ENCODE measurements around the gene SLC19A1. TPM values are rescaled to one million over a fixed set of nuclear protein-coding genes. Genes with fewer than 3 reads are reported as not detected.

The SLC19A1 gene
- total RNA-seq, 1 donor from 2014 or later, result 6.5 TPM

DNA sequence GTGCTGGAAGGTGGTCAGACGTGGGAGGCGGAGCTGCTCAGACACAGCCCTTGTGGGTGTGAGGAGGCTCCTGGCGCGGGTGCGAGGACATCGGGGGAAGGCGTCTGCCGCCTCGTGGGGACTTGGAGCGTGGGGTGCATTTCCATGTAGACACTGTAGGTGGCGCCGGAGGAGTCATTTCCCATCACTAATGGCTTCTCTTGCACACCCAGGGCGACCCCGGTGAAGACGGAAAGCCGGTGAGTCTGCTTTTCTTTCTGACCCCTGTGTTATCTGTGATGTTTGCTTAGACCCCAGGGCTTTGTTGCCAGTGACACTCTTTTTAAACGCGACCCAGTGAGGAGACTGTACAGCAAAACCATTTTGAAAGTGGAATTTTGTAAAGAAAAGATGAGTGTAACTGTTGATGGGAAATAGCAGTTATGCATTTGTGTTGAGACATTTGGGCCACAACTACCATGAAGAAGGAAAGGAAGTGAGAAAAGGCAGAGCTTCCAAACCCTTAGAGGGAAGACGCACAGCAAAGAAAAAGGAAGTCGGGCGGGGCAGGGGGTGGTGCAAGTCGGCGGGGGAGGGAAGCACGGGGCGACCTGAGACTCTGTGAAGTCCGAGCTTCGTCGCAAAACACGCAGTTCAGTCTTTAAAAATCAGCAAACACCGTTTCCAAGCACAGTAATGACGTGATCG is 64.0 kb downstream of the SLC19A1 start:
- peak overlapping the region; percentile 14 for H3K4me3 Mint-ChIP-seq (ENCODE audit: unreplicated experiment)
- TF ChIP-seq, protein P1, sequence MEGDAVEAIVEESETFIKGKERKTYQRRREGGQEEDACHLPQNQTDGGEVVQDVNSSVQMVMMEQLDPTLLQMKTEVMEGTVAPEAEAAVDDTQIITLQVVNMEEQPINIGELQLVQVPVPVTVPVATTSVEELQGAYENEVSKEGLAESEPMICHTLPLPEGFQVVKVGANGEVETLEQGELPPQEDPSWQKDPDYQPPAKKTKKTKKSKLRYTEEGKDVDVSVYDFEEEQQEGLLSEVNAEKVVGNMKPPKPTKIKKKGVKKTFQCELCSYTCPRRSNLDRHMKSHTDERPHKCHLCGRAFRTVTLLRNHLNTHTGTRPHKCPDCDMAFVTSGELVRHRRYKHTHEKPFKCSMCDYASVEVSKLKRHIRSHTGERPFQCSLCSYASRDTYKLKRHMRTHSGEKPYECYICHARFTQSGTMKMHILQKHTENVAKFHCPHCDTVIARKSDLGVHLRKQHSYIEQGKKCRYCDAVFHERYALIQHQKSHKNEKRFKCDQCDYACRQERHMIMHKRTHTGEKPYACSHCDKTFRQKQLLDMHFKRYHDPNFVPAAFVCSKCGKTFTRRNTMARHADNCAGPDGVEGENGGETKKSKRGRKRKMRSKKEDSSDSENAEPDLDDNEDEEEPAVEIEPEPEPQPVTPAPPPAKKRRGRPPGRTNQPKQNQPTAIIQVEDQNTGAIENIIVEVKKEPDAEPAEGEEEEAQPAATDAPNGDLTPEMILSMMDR (IDR thresholded peaks at IDR 0.05), result peak; percentile 91
- H3K27me3 Mint-ChIP-seq (ENCODE audit: low read depth), result no peaks in the 10 kb centered on the region
- H3K36me3 Mint-ChIP-seq (ENCODE audit: low read depth), result peaks cover 21% of the 10 kb centered on the region
- H3K9me3 Mint-ChIP-seq (ENCODE audit: low read depth), result no peaks in the 10 kb centered on the region
- peak; percentile 13 for DNase-seq (ENCODE audit: low spot score)
- peaks cover 23% of the 10 kb centered on the region for H3K4me1 Mint-ChIP-seq (ENCODE audit: low read depth)
- H3K27ac Mint-ChIP-seq (ENCODE audit: unreplicated experiment), result peak overlapping the region; percentile 88

DNA sequence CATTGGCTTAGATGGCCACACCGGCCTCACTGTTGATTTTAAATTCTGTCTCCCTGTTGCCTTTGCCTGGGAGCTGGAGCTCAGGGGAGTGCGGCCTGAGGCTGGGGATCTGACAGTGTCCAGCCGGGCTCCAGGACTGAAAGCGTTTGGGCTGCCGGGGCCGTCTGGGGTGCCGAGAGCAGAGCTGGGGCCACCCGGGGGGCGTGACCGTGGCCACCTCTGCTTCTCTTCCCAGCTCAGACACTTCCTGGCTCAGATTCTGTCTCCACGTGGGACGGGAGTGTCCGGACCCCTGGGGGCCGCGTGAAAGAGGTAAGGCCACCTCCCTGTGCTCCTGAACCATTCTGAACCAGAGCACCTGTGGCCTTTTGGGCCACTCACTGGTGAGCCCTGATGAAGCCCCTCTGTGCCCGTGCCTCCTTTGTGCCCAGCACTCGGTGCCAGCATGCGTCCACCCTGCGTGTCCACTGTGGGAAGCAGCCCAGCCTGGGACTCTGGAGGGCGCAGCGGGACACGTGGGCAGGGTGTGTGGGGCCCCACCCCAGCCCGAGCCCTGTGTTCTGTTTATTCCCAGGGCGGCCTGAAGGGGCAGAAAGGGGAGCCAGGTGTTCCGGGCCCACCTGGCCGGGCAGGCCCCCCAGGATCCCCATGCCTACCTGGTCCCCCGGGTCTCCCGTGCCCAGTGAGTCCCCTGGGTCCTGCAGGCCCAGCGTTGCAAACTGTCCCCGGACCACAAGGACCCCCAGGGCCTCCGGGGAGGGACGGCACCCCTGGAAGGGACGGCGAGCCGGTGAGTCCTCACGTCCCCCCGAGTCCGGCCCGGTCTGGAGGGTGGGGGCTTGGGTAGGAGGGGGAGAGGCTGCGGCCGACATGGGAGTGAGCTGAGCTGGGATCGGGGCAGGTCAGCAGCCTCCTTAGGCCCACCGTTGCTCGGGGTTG is 64.8 kb downstream of the SLC19A1 start:
- H3K27me3 Mint-ChIP-seq (ENCODE audit: low read depth), result no peaks in the 10 kb centered on the region
- TF ChIP-seq, protein P1 (IDR thresholded peaks at IDR 0.05), result no peak
- H3K9me3 Mint-ChIP-seq (ENCODE audit: low read depth), result no peaks in the 10 kb centered on the region
- H3K4me1 Mint-ChIP-seq (ENCODE audit: low read depth), result peaks cover 26% of the 10 kb centered on the region
- peaks cover 21% of the 10 kb centered on the region for H3K36me3 Mint-ChIP-seq (ENCODE audit: low read depth)
- no peak for DNase-seq (ENCODE audit: low spot score)
- H3K4me3 Mint-ChIP-seq (ENCODE audit: unreplicated experiment), result no peak overlapping the region
- H3K27ac Mint-ChIP-seq (ENCODE audit: unreplicated experiment), result peak overlapping the region; percentile 88

DNA sequence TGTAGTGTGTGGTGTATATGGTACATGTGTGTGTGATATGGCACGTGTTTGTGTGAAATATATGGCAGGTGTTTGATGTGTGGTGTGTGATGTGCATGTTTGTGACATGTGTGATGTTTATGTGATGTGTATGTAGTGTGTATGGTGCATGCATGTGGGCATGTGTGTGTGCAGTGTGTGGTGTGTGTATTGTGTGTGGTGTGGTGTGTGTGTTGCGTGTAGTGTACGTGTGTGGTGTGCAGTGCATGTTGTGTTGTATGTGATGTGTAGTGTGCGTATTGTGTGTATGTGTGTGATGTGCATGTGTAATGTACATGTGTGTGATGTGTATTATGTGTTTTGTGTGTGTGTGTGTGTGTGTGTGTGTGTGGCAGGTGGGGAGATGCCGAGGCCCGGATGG is 65.7 kb downstream of the SLC19A1 start:
- H3K36me3 Mint-ChIP-seq (ENCODE audit: low read depth), result peaks cover 21% of the 10 kb centered on the region
- peaks cover 32% of the 10 kb centered on the region for H3K4me1 Mint-ChIP-seq (ENCODE audit: low read depth)
- no peaks in the 10 kb centered on the region for H3K27me3 Mint-ChIP-seq (ENCODE audit: low read depth)
- no peak overlapping the region for H3K4me3 Mint-ChIP-seq (ENCODE audit: unreplicated experiment)
- TF ChIP-seq, protein P1 (IDR thresholded peaks at IDR 0.05), result no peak
- H3K27ac Mint-ChIP-seq (ENCODE audit: unreplicated experiment), result no peak overlapping the region
- H3K9me3 Mint-ChIP-seq (ENCODE audit: low read depth), result no peaks in the 10 kb centered on the region
- no peak for DNase-seq (ENCODE audit: low spot score)

DNA sequence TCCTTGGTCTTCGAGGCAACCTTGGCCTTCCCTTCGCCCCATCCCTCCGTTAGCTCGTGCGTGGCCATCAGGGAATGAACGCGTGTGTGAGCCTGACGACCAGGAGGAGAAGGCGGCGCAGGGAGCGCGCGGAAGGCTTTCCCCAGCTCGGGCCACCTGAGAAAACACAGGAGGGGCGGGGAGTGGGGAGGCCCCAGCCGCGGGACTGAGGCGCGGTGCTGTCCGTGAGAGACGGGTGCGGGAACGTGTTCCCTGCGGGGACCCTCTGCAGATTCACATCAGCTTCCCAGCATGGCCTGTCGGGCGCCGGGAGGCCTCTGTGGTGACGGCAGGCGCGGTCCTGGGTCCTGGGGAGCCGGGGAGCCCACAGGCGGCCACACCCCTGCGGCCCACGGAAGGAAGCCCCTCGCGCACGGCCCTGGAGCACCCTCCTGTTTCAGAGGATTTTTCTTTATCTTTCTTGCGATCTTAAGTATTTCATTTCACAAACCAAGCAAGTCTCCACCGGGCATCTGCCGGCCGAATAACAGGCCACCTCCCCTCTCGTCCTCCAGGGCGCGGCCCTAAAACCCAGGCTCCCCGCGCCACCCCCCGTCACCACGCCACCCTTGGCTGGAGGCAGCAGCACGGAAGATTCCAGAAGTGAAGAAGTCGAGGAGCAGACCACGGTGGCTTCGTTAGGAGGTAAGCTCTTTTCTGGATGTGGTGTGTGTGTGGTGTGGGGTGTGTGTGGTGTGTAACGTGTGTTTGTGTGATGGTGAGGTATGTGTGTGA is 66.3 kb downstream of the SLC19A1 start:
- Mint-ChIP-seq H3K27me3 (ENCODE audit: low read depth) (no peaks in the 10 kb centered on the region), H3K4me3 (ENCODE audit: unreplicated experiment) (no peak overlapping the region), H3K27ac (ENCODE audit: unreplicated experiment) (no peak overlapping the region), H3K4me1 (ENCODE audit: low read depth) (peaks cover 38% of the 10 kb centered on the region), H3K9me3 (ENCODE audit: low read depth) (no peaks in the 10 kb centered on the region), H3K36me3 (ENCODE audit: low read depth) (peaks cover 21% of the 10 kb centered on the region)
- TF ChIP-seq, protein P1 (IDR thresholded peaks at IDR 0.05), result no peak
- DNase-seq (ENCODE audit: low spot score), result no peak
